HCT116 (cell line): ENCODE data around the gene TOP1.

Experiments used
- CEBPB ChIP-seq: IDR thresholded peaks from 2 replicates; pipeline ENCODE4 v1.6.1; 2012; ENCODE audit warnings: low read depth
- EGR1 ChIP-seq: IDR thresholded peaks from 2 replicates; pipeline ENCODE4 v1.6.1; 2012; ENCODE audit warnings: low read depth
- EZH2 ChIP-seq: fragments of 200-600 bp; sonication (generic); IDR thresholded peaks from 2 replicates; pipeline ENCODE4 v1.6.1; 2017; ENCODE audit warnings: antibody characterized with exemption, mixed run types
- EZH2phosphoT487 ChIP-seq: fragments of 200-600 bp; IDR thresholded peaks from 2 replicates; pipeline ENCODE4 v1.6.1; 2018; ENCODE audit warnings: antibody characterized with exemption, borderline replicate concordance
- JUND ChIP-seq: IDR thresholded peaks from 2 replicates; pipeline ENCODE4 v1.6.1; 2012
- POLR2A ChIP-seq: IDR thresholded peaks from 2 replicates; pipeline ENCODE4 v1.7.0; 2011; ENCODE audit warnings: borderline replicate concordance; ENCODE audit not compliant: insufficient read depth, insufficient read length; ENCODE audit errors: extremely low read depth
- POLR2AphosphoS5 ChIP-seq: IDR thresholded peaks from 2 replicates; pipeline ENCODE4 v1.6.1; 2011; ENCODE audit warnings: mild to moderate bottlenecking, low read depth, low read length, moderate library complexity
- RAD21 ChIP-seq: IDR thresholded peaks from 2 replicates; pipeline ENCODE4 v1.6.1; 2012; ENCODE audit warnings: low read depth, mild to moderate bottlenecking
- SIN3A ChIP-seq: IDR thresholded peaks from 2 replicates; pipeline ENCODE4 v1.6.1; 2012; ENCODE audit warnings: low read depth
- SRF ChIP-seq: IDR thresholded peaks from 2 replicates; pipeline ENCODE4 v1.6.1; 2012; ENCODE audit warnings: low read depth
- YY1 ChIP-seq: IDR thresholded peaks from 2 replicates; pipeline ENCODE4 v1.6.1; 2011; ENCODE audit warnings: low read length, low read depth, moderate library complexity, mild to moderate bottlenecking; ENCODE audit not compliant: insufficient replicate concordance; ENCODE audit errors: extremely low read depth
- ZFX ChIP-seq: fragments of 450-650 bp; IDR thresholded peaks from 2 replicates; pipeline ENCODE4 v1.6.1; 2017
- TF ChIP-seq, protein P1 (sequence below), 3 experiments: fragments of 200-600 bp in 1 of 3; sonication (generic) in 1 of 3; IDR thresholded peaks in 2 of 3; conservative IDR thresholded peaks in 1 of 3; 2 replicates each; pipeline ENCODE4 v1.5.1; 2012 to 2017; ENCODE audit warnings: low read depth in 2 of 3, low read length in 2 of 3, antibody characterized with exemption in 1 of 3, borderline replicate concordance in 1 of 3, control low read depth in 1 of 3, mild to moderate bottlenecking in 1 of 3, mixed read lengths in 1 of 3, mixed run types in 1 of 3, moderate library complexity in 1 of 3; ENCODE audit not compliant: insufficient read depth in 1 of 3
- TF ChIP-seq, protein P2 (sequence below): IDR thresholded peaks from 2 replicates; pipeline ENCODE4 v1.6.1; 2012

DNA sequence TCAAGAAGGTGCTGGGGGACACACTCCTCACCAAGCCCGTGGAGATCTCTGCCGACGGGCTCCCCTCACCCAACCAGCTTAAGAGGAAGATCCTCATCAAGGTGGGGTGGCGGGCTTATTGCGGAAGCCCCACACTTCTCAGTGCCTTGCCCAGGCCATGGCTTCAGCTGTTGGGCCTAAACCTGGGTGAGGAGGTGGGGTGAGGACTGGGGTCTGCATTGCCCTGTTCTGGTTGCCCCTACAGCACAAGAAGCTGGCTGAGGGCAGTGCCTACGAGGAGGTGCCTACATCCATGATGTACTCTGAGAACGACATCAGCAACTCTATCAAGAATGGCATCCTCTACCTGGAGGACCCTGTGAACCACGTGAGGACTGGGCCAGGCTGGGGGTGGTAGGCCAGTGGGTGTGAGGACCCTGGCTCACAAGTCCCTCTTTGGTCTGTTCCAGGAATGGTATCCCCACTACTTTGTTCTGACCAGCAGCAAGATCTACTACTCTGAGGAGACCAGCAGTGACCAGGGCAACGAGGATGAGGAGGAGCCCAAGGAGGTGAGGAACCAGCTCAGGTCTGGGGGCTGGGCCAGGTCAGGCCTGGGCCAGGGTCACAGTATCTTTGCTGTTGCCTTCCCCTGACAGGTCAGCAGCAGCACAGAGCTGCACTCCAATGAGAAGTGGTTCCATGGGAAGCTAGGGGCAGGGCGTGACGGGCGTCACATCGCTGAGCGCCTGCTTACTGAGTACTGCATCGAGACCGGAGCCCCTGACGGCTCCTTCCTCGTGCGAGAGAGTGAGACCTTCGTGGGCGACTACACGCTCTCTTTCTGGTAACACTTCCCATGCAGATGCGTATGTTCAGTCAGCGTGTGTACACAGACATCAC, 136.6 kb downstream of the TOP1 start:
- no peak for TF ChIP-seq RAD21
- TF ChIP-seq, protein P1, sequence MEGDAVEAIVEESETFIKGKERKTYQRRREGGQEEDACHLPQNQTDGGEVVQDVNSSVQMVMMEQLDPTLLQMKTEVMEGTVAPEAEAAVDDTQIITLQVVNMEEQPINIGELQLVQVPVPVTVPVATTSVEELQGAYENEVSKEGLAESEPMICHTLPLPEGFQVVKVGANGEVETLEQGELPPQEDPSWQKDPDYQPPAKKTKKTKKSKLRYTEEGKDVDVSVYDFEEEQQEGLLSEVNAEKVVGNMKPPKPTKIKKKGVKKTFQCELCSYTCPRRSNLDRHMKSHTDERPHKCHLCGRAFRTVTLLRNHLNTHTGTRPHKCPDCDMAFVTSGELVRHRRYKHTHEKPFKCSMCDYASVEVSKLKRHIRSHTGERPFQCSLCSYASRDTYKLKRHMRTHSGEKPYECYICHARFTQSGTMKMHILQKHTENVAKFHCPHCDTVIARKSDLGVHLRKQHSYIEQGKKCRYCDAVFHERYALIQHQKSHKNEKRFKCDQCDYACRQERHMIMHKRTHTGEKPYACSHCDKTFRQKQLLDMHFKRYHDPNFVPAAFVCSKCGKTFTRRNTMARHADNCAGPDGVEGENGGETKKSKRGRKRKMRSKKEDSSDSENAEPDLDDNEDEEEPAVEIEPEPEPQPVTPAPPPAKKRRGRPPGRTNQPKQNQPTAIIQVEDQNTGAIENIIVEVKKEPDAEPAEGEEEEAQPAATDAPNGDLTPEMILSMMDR (IDR thresholded peaks at IDR 0.05 in 2 of 3, conservative IDR thresholded peaks at IDR 0.05 in 1 of 3; ENCODE audit: borderline replicate concordance in 1 of 3, insufficient read depth in 1 of 3, low read depth in 2 of 3, low read length in 2 of 3) = no peak
- no peak for TF ChIP-seq YY1
- TF ChIP-seq POLR2A = no peak
- TF ChIP-seq EZH2phosphoT487 = no peak
- TF ChIP-seq EZH2 = no peak
- TF ChIP-seq EGR1 = no peak
- TF ChIP-seq POLR2AphosphoS5 = no peak
- TF ChIP-seq, protein P2, sequence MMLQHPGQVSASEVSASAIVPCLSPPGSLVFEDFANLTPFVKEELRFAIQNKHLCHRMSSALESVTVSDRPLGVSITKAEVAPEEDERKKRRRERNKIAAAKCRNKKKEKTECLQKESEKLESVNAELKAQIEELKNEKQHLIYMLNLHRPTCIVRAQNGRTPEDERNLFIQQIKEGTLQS = no peak
- TF ChIP-seq JUND = no peak
- no peak for TF ChIP-seq SIN3A
- no peak for TF ChIP-seq SRF
- TF ChIP-seq CEBPB = no peak
- TF ChIP-seq ZFX = no peak
